ENCODE measurements around the gene ACTRT2. TPM values are rescaled to one million over a fixed set of nuclear protein-coding genes. Genes with fewer than 3 reads are reported as not detected.

Gene ACTRT2
- total RNA-seq, 1 donor = not detected

- TF ChIP-seq CTCF (IDR thresholded peaks at IDR 0.05; ENCODE audit: insufficient read depth, low read length) = no peak
- no peak overlapping the region for H3K4me3 ChIP-seq (ENCODE audit: low read depth, low read length)
- DNase-seq (ENCODE audit: low read depth) = no peak
Measured at GRCh38 chr1:3065396-3065795, 44.1 kb downstream of the ACTRT2 start.

GRCh38 chr1:3065797-3066196, 44.5 kb downstream of the ACTRT2 start:
- TF ChIP-seq CTCF (IDR thresholded peaks at IDR 0.05; ENCODE audit: insufficient read depth, low read length) = no peak
- no peak overlapping the region for H3K4me3 ChIP-seq (ENCODE audit: low read depth, low read length)
- DNase-seq (ENCODE audit: low read depth) = no peak

- no peak overlapping the region for H3K4me3 ChIP-seq (ENCODE audit: low read depth, low read length)
- TF ChIP-seq CTCF (IDR thresholded peaks at IDR 0.05; ENCODE audit: insufficient read depth, low read length) = no peak
- no peak for DNase-seq (ENCODE audit: low read depth)
Measured at GRCh38 chr1:3066250-3066711, 45.0 kb downstream of the ACTRT2 start.

GRCh38 chr1:3066826-3067225, 45.6 kb downstream of the ACTRT2 start:
- DNase-seq (ENCODE audit: low read depth) = no peak
- TF ChIP-seq CTCF (IDR thresholded peaks at IDR 0.05; ENCODE audit: insufficient read depth, low read length) = no peak
- H3K4me3 ChIP-seq (ENCODE audit: low read depth, low read length) = no peak overlapping the region

- DNase-seq (ENCODE audit: low read depth) = no peak
- TF ChIP-seq CTCF (IDR thresholded peaks at IDR 0.05; ENCODE audit: insufficient read depth, low read length) = no peak
- no peak overlapping the region for H3K4me3 ChIP-seq (ENCODE audit: low read depth, low read length)
Measured at GRCh38 chr1:3067301-3067670, 46.0 kb downstream of the ACTRT2 start.

GRCh38 chr1:3067671-3068563, 46.6 kb downstream of the ACTRT2 start:
- no peak for DNase-seq (ENCODE audit: low read depth)
- no peak for TF ChIP-seq CTCF (IDR thresholded peaks at IDR 0.05; ENCODE audit: insufficient read depth, low read length)
- H3K4me3 ChIP-seq (ENCODE audit: low read depth, low read length) = peak overlapping the region; percentile 63

Measured in fibroblast of the aortic adventitia (primary cell).